ENCODE measurements around the gene BOD1L1.

Gene BOD1L1

DNA sequence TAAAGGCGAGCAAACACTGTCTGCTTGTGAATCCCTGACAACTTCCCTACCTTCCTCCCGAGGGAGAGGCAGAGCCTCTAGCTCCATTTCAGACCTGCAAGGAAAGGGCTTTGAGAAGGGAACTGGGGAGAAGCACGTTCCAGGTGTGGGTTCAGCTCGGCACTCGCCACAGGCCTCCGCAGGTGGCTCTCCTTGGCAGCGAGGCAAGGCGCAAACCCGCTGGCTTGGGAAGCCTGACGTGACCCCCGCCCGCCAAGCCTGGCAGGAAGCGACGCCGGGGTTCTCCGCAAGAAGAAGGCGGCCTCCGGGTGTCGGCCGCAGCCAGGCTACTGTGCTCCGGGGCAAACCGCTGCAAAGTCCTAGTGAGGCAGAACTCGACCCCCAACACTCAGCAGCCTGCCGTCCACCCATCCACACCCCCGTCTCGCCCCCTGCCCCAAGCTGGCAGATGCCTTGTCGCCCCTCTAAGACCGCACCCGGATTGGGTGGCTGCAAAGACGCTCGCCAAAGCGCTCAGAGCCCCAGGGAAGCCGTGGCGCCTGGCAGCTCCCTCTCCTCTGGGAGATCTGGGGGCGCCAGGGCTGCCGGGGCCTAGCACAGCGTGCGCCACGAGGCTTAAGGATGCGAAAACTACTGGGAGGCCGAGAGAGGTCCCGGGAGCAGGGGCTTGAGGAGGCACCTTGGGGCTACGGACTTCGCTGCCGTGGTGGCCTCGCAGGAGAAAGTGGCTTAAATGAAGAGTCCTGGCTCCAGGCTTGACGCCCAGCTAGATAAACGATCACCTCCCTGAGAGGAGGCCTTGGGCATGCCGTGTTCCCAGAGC lies 105.0 kb downstream of the BOD1L1 start:
- no peak for DNase-seq

DNA sequence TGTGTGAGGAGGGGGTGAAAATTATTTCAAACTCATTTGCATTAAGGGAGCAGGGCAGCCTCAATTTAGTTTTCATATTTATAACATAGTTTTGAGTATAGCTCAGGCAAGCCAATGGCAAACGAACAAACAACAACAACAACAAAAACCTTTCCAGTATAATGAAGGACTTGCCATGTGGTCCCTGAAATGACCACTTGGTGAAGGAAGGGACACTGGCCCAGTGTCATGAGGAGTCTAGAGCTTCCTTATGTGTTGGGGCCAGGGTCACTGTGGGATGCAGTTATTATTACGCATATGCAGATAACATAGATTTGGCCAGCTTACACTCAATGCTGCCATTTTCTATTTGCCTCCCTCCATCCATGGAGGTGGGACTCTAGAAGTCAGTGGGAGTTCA lies 106.5 kb downstream of the BOD1L1 start:
- no peak for DNase-seq
